T1000 (cell line): ENCODE measurements around the gene ZNRF1.
A peak's percentile ranks its signal among the peaks of the same experiment; 100 is the strongest.
"Not testable (repeated sequence)": the region's sequence is repeated elsewhere in the genome, so short reads cannot be mapped to it uniquely, and the experiment has no call there.

Source experiments
- DNase-seq: peaks from one replicate; lab custom pipeline; 2025; ENCODE audit warnings: mixed read lengths; lab: John Stamatoyannopoulos, UW

The ZNRF1 gene

GRCh38 chr16:75114179-75114945 lies 115.5 kb downstream of the ZNRF1 start:
- no peak for DNase-seq

DNA sequence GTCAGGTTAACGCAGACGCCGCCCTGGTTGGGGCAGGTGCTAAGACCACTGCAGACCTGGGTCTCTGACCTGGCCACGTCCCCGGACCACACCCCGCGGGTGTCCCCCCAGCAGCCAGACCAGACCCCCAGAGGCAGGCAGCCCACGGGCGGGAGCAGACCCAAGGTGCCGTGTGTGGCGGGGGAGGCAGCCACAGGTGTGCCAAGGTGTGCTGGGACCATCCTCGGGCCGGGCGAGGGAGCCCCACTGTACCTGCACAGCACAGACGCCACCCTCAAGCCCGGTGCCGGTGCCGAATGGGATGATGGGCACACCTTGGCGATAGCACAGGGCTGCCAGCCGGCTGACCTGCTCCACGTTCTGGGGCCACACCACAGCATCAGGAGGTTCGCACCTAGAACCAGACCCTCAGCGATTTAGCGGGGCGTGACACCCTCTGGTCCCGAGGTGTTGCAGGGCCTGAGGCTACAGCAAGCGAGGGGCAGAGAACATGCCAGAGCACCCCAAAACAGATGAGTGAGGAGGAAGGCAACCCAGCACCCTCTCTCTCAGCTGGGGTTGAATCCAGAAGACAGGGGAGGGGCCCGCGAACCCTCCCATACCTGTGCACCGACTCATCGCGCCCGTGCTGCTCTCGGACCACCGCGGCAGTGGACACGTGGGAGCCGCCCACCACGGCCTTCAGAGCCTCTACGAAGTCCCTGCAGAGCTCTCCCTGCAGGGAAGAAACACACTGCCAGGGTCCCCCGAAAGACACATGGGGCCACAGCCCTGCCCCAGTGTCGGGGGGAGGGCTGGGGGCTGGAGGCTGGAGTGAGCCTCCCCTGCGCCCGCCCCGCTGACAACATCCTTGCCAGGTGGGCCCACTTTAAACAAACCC lies 116.4 kb downstream of the ZNRF1 start:
- no peak for DNase-seq

DNA sequence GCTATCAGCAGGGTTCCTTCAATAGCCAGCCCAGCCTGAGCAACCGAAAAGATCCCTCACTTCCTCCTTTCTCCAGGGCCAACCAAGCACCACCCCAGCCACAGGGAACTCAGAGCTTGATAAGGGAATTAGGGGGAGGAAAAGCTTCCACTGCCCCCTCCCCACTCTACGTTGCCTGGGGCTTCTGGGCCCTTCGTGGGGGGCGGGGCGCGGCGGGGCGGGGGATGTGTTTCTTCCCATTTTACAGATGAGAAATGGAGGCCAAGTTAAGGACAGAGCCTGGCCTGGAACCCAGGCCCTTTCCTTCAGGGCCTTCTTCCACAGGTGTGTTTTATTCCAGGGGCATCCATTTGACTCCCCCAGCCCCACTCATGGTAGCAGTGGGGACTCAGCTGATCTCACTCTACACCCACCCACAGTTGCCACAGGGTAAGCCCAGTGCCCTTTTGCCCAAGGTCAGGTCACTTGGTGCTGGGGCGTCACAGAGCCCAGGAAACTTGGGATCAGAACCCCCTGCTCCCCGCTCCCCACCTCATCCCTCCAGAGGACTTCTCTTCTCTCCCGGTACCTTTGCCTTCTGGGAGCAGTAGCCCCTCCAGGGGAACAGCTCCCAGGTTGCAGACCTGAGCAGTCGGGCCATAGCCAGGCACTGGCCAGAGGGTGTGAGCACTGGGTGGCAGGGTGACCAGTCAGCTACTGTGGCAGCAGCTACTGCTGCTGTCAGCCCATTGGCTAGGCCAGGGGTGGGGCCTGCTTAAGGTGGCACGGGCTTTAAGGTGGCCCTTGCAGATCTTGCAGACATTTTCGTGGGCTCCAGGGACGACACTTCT lies 117.5 kb downstream of the ZNRF1 start, which contains the start of gene LDHD:
Gene LDHD, minus strand, starts transcription at position 700 of the 830 bp plus-strand sequence. Its CDS starts 60 bp downstream, at position 640.
- no peak for DNase-seq

GRCh38 chr16:75116911-75117245 lies 118.1 kb downstream of the ZNRF1 start:
- DNase-seq, result no peak

GRCh38 chr16:75118943-75119539 lies 120.2 kb downstream of the ZNRF1 start:
- DNase-seq, result no peak

- no peak for DNase-seq
Observed at GRCh38 chr16:75120253-75120652, 121.4 kb downstream of the ZNRF1 start.

DNA sequence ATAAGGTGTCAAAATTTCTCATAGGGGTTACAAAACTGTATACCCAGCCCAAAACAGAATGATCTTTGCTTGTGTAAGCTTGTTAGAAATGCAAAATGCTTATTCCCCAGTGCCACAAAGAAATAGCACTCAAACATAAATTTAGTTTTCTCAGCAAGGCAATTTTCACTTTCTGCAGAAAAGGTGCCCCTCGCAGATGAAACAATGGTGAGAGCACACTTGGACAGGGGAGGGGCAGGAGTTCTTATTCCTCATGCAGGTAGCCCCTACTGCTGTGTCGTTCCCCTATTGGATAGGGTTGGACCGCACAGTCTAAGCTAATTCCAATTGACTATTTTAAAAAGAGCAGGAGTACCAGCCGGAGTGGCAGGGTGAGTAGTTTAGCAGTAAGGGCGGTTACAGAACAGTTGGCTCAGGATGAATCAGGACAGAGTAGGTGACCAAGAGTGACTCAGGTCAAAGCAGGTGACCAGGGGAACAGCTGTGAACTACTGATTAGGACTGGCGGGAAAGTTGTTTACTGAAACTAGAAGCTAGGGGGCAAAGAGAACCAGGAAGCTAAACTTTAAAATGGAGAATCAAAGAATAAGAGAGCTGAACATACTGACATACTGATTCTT lies 123.2 kb downstream of the ZNRF1 start:
- no peak for DNase-seq

GRCh38 chr16:75122609-75123008 lies 123.8 kb downstream of the ZNRF1 start:
- no peak for DNase-seq

- no peak for DNase-seq
Observed at GRCh38 chr16:75127713-75128415, 129.0 kb downstream of the ZNRF1 start.

DNA sequence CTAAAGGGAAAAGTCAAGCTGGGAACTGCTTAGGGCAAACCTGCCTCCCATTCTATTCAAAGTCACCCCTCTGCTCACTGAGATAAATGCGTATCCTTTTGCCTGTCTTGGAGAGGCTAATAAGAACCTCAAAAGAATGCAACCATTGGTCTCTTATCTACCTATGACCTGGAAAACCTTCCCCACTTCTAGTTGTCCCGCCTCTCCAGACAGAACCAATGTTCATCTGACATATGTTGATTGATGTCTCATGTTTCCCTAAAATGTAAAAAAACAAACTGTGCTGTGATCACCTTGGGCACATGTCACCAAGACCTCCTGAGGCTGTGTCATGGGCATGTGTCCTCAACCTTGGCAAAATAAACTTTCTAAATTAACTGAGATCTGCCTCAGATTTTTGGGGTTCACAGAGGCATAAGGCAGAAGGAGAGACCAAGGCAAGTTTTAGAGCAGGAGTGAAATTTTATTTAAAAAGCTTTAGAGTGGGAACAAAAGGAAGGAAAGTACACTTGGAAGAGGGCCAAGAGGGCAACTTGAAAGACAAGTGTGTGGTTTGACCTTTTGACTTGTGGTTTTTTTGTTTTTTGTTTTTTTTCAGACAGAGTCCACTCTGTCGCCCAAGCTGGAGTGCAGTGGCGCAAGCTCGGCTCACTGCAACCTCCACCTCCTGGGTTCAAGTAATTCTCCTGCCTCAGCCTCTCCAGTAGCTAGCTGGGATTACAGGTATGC lies 130.8 kb downstream of the ZNRF1 start:
- DNase-seq, result not testable (repeated sequence)

GRCh38 chr16:75130150-75130771 lies 131.4 kb downstream of the ZNRF1 start:
- DNase-seq, result no peak

GRCh38 chr16:75131081-75131480 lies 132.3 kb downstream of the ZNRF1 start:
- no peak for DNase-seq

DNA sequence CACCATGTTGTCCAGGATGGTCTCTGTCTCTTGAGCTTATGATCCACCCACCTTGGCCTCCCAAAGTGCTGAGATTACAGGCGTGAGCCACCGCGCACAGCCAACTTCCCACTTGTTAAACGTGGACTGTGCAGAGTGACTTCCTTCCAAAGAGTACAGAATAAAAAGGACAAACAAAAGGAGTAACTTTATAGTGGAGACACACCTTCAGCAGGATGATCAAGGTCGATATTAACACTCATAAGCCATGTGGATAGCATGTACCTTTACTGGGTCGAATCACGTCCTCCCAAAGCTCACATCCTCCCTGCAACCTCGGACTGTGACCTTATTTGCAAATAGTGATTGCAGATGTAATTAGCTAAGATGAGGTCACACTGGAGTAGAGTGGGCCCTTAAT lies 139.4 kb downstream of the ZNRF1 start:
- DNase-seq, result no peak

DNA sequence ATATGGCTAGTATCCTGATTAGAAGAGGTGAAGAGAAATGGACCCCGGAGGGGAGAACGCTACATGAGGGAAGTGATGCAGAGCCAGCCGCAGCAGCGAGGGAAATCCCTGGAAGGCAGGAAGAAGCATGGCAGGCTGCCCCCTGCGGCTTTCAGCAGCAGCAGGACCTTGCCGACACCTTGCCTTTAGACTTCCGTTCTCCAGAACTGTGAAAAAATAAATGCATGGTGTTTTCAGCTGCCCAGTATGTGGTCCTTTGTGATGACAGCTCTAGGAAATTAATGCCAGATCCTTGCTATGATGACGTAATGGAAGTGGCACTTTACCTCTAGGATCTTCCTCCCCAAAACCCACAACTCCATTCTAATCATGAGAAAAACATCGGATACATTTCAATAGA lies 139.8 kb downstream of the ZNRF1 start:
- DNase-seq, result no peak

GRCh38 chr16:75139498-75139897 lies 140.7 kb downstream of the ZNRF1 start:
- DNase-seq, result no peak

DNA sequence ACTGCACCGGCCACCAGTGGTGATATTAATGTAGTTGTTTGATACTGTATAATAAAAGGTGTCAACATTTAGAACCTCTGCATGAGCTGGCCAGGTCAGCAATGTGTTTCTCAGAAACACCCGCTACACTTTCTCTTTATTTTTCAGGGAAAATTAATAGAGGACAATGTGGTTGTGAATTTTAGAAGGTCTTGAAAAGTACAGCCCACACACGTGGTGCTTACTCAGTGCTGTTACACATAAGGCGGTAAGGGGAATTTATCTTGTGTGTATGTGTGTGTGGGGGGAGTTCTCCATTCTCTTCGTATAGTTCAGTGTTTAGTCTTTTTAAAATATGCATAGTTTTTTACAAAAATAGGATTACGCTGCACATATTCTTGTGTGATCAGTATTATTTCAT lies 145.1 kb downstream of the ZNRF1 start:
- no peak for DNase-seq

DNA sequence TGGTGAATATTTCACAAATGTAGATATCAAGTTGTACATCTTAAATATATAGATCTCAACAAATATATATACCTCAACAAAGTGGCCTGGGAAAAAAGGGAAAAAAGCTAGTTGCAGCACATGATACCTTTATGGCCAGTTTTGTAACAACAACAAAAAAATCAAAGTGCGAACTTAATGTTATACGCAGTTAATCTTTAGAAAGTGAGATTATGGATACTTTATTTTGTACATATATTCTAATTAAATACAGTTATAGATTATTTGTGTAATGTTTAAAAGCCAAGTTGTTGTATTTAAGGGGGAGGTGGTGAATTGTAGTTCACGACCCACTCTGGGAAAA lies 149.1 kb downstream of the ZNRF1 start:
- no peak for DNase-seq

GRCh38 chr16:75148311-75149195 lies 149.7 kb downstream of the ZNRF1 start, which contains the start of gene ZFP1:
ZFP1 (plus strand) TSS chr16:75148524; CDS start chr16:75152952, 4,428 bp downstream.
- DNase-seq, result peak; percentile 75

GRCh38 chr16:75151798-75152197 lies 153.0 kb downstream of the ZNRF1 start:
- no peak for DNase-seq
